GM12801 (cell line): ENCODE data around the gene TUBB1.

Source experiments
- CTCF ChIP-seq: IDR thresholded peaks from one replicate; pipeline ENCODE4 v1.5.1; 2011; ENCODE audit warnings: control low read depth; ENCODE audit not compliant: insufficient read length; ENCODE audit errors: extremely low read depth

TUBB1 gene

GRCh38 chr20:59014680-59015389 is 4.4 kb upstream of the TUBB1 start:
- no peak for TF ChIP-seq CTCF

GRCh38 chr20:59015411-59015810 is 3.8 kb upstream of the TUBB1 start:
- TF ChIP-seq CTCF, result no peak

DNA sequence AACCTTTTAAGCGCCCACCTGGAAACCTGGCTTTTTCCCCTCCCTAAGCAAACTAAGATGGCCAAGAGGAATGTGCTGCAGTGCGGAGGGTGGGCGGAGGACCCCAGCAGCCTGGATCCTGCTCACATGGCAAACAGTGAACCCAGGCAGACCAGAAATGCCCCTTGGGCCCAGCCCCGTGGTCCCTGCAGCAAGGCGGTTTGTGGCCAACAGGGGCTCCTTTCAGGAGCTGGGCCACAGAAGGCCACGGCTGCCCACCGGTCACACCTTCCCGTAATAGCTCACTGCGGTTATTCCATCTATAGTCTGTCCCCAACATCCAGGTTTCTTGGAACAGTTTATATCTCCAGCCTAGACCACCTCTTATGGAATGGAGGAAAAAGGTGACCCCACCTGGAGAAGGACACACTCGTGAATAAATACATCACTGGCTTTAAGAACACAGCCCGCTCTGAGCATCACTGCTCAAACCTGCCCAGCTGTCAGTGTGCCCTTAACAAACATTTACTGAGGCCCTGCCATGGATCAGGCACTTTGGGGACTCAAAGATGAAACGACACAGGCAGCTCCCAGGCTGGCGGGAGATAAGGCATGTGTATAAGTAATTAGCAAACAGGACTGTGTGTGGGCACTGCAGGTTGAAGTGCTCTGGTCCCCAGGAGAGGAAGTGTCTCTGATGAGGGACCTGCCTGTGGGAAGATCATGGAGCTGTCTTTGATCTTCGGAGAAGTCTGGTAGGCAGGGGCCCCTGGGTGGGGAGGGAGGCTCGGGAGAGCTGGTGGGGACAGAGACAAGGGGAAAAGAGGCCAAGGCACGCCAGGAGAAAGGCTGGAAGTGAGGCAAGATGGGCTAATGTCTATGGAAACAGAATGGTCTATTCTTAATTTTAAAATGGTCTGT is 3.2 kb upstream of the TUBB1 start:
- no peak for TF ChIP-seq CTCF

- no peak for TF ChIP-seq CTCF
These were observed 2.3 kb upstream of the TUBB1 start for GRCh38 chr20:59016795-59017492.

DNA sequence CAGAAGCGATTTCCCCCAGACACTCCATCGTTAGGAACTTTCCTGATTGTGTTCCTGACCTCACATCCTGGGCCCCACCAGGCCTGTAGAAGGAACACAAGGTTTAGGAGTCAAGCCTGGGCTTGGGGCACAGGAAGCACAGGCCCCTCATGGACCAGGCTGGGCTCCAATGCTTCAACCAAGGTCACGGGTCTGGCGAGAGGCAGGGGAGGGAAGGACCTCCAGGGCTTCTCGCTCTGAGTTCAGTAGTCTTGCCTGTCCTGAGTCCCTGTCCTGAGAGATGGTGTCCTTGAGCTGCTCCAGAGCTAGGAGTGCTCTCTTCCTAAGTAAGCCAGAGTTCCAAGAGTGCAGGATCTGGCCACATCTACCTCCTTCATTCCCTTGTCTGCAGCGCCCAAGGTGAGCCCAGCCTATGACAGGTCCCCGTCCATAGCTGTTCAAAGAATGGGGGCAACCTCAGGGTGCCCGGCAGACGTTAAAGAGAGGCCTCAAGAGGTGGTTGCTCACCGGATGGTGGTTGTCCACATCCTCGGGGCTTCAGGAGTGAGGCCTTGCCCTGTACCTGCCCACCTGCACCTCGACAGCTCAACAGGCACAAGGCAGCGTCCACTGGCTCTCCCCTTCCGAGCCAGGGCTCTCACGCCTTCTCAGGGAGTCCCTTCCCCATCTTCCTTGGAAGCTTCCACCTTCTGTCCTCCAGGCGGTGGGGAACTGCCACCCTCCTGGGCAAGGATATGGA is 1.6 kb upstream of the TUBB1 start:
- no peak for TF ChIP-seq CTCF

- TF ChIP-seq CTCF, result no peak
These were observed 412 bp upstream of the TUBB1 start for GRCh38 chr20:59018817-59019216.

DNA sequence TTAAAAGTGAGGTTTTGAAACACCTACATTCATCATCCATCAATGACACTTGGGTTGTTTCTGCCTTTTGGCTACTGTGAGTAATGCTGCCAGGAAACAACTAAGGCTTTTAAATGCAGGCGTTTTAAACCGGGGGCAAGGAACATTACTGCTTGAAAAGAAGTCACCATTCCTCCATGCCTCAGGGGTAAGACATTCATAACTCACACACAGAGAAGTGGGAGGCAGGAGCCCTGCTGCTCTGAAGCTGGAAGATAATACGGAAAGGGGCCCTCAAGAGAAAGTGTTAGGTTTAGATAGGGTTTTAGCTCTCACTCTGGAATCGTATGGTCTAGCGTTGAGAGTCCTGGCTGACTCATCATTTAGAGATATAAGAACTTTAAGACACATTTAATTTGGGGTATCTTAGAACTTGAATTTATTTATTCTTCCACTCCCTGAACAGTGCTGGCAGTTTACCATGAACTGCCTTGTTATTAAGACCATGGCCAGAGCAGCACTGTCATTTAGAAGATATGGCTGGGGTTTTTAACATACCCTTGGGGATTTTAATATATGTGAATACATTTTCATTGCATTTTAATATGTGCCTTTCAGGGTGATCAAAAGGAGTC is 1.8 kb downstream of the TUBB1 start:
- TF ChIP-seq CTCF, result no peak
